GM13976 (cell line): Measurements from ENCODE around the gene GPR183.
"Not testable (repeated sequence)": the region's sequence is repeated elsewhere in the genome, so short reads cannot be mapped to it uniquely, and the experiment has no call there.

ENCODE experiments used
- DNase-seq: peaks from one replicate; pipeline ENCODE4 v3.0.0; 2012; ENCODE audit warnings: low spot score
- in situ Hi-C: fragments of 300-500 bp; cut with MboI; formaldehyde crosslinking; loops from one replicate; pipeline ENCODE4 v1.12.0; 2022; ENCODE audit warnings: low sequenced_read_pairs, mixed read lengths, inconsistent platforms; ENCODE audit not compliant: unreplicated experiment
- TF ChIP-seq, protein P1 (sequence below): IDR thresholded peaks from 2 replicates; pipeline ENCODE4 v1.5.1; 2012; ENCODE audit warnings: borderline replicate concordance, mild to moderate bottlenecking; ENCODE audit not compliant: insufficient read depth; ENCODE audit errors: extremely low read depth, missing control alignments, control extremely low read depth

The GPR183 gene

DNA sequence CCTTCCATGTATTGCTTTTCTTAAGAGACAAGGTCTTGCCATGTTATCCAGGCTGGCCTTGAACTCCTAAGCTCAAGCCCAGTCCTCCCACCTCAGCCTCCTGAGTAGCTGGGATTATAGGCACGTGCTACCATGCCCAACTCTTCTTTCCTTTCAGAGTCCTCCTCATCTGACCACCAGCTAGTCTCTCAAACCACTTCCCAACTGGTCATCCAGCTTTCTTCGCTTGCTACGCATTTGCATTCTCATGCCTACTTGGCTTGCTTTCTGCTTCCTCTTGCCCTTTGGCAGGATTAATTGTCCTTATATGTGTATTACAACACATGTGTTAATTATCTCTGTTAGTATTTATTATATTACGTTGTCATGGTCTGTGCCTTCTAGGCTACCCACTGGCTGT lies 55.3 kb downstream of the GPR183 start:
- DNase-seq = no peak
- TF ChIP-seq, protein P1, sequence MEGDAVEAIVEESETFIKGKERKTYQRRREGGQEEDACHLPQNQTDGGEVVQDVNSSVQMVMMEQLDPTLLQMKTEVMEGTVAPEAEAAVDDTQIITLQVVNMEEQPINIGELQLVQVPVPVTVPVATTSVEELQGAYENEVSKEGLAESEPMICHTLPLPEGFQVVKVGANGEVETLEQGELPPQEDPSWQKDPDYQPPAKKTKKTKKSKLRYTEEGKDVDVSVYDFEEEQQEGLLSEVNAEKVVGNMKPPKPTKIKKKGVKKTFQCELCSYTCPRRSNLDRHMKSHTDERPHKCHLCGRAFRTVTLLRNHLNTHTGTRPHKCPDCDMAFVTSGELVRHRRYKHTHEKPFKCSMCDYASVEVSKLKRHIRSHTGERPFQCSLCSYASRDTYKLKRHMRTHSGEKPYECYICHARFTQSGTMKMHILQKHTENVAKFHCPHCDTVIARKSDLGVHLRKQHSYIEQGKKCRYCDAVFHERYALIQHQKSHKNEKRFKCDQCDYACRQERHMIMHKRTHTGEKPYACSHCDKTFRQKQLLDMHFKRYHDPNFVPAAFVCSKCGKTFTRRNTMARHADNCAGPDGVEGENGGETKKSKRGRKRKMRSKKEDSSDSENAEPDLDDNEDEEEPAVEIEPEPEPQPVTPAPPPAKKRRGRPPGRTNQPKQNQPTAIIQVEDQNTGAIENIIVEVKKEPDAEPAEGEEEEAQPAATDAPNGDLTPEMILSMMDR = no peak
- in situ Hi-C loops = no loop called here

DNA sequence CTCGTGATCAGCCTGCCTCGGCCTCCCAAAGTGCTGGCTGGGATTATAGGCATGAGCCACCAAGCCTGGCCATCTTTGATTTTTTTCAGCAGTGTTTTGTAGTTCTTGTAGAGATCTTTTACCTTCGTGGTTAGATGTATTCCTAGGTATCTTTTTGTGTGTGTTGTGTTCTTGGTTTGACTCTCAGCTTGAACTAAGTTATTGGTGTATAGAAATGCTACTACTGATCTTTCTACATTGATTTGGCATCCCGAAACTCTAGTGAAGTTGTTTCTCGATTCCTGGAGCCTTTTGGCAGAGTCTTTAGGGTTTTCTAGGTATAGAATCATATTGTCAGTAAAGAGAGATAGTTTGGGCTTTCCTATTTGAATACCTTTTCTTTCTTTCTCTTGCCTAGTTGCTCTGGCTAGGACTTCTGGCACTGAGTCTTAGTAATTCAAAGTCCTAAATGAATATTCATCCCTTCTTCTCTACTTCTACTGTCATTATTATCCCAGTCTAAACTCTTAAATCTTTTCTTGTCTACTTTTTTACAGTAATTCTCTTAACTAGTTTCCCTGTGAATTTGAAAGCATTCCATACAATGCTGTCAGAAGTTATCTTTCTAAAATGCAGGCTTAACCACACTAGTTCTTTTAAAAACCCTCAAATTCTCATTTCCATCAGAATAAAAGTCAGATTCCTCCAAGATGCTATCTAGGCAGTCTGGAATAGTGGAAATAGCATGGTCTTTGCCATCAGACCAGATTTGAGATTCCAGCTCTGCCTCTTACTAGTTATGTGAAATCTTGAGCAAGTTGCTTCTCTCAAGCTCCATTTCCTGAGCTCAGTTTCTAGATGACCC lies 56.0 kb downstream of the GPR183 start:
- DNase-seq = no peak
- TF ChIP-seq, protein P1 = no peak
- in situ Hi-C loops = no loop called here

DNA sequence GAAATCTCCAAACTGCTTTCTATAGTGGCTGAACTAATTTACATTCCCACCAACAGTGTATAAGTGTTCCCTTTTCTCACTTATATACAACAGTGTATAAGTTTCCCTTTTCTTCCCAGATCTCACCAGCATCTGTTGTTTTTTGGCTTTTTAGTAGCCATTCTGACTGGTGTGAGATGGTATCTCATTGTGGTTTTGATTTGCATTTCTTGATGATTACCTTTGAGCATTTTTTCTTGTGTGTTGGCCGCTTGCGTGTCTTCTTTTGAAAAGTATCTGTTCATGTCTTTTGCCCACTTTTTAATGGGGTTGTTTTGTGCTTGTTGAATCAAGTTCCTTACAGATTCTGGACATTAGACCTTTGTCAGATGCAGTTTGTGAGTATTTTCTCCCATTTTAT lies 57.6 kb downstream of the GPR183 start:
- DNase-seq, in situ Hi-C loops: not testable (repeated sequence)

DNA sequence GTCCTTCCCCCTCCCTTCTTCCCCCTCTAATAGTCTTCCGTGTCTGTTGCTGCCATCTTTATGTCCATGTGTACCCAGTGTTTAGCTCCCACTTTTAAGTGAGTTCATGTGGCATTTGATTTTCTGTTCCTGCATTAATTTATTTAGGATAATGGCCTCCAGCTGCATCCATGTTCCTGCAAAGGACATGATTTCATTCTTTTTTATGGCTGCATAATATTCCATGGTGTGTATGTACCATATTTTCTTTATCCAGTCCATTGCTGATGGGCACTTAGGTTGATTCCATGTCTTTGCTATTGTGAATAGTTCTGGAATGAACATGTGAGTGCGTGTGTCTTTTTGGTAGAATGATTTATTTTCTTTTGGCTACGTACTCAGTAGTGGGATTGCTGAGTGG lies 58.0 kb downstream of the GPR183 start:
- in situ Hi-C loops, DNase-seq: not testable (repeated sequence)

DNA sequence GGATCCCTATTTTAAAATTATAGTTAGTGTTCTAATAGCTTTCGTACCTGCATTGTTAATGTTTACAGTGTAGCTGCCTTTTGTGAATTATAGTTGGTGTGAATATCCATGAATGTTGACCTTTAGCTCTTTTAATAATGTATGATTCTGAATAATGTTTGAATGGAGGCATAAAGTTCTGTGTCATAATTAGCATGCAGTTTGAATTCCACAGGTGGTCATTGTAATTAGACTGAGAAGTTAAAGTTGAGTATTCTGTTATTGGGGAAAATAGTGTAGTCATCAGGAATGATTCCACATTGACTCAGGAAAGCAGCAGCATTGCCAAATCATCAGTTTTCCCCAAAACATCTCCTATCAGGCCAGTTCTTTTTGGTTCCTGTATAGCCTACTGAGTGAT lies 61.1 kb downstream of the GPR183 start:
- in situ Hi-C loops = no loop called here

More for the DNA sequence above, 61.1 kb downstream of the GPR183 start:
- TF ChIP-seq, protein P1 = no peak
- DNase-seq = no peak
